ENCODE data around the gene CSNK1G2.

- TF ChIP-seq POLR2A (IDR thresholded peaks at IDR 0.05) (no peak), CTCF (IDR thresholded peaks at IDR 0.05) (no peak)
These were observed 26.1 kb upstream of the CSNK1G2 start for GRCh38 chr19:1914826-1915341.

All from thyroid gland (tissue), 4 donors.